Stimulated activated CD4-positive, alpha-beta T cell treated with anti-CD3 and anti-CD28 coated beads, Interleukin-2, amount 100 ng/mL, for 48 hours (primary cell): ENCODE measurements around the gene COL27A1.

Experiments used
- DNase-seq, 2 donors: peaks; one replicate each; pipeline ENCODE4 v3.0.0-alpha.2; 2020

Gene COL27A1

DNA sequence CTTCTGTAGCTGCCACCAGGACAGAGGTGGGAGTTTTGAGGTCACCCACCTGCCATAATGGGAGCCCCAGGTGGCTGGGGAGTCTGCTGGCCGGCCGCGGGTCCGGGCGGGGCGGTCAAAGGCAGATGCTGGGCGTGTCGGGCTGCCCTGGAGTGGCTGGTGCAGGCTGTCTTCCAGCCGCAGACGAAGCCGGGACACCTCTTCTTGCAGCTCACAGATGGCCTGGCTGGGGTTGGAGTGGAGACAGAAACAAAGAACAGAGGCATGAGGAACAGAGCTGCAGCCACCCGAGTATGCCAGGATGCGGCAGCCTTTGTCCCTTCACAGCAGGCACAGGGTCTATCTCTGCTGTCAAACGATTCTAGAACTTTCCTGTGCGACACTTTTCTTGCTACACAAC is 192.3 kb downstream of the COL27A1 start:
- no peak for DNase-seq

DNA sequence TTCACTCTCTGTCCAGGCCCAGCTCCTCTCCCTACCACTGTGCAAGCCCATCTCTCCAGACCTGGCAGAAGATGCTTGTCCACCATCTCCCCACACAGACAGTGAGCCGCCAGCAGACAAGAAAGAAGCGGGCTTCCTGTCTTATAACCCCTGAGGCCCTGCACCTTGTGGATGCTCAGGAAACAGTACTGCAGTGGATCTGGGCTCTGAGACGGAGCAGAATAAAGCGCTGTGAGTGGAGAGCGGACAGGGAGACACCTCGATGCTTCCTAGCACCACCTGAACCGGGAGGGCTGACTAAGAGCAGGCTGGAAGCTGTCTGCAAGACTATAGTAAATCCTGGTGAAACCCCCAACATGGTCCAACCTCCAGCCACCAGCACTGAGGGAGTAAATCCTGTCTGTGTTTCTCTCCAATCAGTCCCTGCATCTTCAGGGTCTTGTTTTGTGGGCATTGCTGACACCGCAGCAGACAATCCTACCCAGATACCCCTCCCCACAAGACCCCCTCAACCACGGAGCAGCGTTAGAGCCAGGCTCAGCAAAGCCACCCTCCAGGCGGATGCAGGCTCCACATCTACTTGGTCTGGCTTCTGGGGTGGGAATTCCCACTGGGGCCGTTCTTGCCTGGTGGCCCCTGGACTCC is 193.0 kb downstream of the COL27A1 start:
- DNase-seq: no peak

DNA sequence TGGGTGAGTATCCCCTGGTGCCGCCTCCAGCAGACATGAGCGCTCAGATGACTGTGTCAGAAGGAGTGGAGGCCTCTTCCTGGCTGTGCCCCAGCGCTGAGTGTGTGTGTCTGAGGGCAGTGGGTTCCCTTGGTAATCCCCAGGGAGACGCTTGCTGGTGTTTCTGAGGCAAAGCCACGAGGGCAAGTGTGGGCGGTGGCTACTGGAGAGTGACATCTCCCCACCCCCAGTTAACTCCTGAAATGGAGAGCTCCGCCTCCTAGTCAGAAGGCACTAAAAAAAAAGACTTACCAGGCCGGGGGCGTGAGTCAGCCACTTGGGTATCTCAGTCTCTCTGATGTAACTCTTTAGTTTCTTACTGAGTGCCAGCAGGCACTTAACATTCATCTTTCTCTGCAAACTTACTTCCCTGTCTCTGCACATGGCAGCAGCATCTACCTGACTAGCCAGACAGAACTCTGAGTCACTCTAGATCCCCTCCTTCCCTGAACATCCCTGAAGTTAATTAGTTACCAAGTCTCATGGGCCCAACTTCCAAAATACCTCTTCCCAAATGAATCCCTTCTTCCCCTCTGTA is 193.7 kb downstream of the COL27A1 start:
- peak; percentile 79 to 88 for DNase-seq

DNA sequence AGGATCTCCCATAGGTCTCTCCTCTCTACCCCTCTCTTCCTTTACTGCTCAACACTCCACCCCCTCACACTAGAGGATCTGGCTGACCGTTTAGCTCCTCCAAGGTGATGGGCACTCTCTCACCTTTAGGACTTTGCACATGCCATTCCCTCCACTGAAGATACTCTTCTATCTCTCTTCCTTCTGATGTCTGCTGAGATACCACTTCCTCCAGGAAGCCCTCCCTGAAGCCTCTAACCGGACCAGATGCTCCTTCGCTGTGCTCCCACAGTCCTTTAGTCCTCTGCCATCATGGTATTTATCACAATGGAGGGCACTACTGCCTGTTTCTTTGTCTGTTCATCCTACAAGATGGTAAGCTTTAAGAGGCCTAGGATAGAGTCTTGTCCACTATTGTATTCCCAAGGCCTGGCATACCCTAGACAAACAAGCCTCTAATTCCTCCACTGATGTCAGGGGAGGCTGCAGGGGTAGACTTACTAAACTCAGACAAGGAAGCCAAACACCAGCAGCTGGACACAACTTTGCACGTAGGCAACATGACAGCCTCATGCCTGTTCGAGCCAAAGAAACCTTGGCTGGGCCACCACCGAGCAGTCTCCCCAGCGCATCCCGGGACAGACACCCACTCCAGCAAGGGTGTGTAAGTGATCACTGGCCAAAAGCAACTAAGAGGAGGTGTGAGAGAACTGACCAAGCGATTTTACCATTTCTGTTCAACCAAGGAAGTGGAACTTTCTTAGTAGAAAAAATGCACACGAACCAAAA is 194.6 kb downstream of the COL27A1 start:
- no peak for DNase-seq

DNA sequence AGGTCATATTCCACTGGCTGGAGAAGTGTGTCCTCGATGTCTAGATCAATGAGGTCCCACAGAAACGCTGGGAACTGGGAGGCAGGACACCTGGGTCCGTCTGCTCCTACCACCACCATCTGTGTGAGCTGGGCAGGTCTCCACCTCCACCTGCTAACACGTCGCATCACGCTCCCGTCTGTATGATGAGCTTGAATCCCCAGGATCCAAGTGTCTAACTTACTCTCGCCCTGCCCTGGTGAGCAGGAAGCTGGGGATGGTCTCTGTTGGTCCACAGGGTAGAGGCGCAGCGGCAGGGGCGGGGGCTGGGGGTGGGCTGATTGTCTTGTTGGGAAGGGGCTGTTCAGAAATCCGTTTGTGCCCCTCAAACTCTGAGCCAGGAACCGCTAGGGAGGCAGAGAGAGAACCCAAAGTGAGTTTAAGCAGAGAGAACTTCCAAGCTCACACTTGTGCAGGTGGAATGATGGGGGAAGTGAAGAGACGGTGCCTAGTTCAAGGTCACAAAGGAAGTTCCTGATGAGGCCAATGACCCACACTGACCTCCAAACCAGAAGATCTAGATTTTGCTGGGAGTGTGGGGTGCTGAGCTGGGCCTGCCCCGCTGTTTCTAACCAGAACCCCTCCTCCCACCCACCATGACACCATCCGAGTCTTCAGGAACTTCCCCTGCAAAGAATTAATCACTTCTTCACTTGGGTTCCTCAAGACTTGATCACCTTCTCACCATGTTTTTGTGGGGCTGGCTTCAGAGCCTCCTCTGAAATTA is 195.5 kb downstream of the COL27A1 start:
- no peak for DNase-seq

DNA sequence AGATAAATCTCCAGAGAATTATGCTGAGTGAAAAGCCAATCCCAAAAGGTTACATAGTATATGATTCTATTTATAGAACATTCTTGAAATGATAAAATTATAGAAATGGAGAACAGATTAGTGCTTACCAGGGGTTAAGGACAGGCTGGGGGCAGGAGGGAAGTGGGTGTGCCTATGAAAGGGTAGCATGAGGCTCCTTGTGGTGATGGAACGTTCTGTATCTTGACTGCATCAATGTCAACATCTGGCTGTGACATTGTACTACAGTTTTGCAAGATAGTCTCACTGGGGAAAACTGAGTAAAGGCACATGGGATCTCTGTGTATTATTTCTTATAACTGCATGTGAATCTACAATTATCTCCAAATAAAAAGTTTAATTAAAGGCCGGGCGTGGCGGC is 196.6 kb downstream of the COL27A1 start:
- no peak for DNase-seq

DNA sequence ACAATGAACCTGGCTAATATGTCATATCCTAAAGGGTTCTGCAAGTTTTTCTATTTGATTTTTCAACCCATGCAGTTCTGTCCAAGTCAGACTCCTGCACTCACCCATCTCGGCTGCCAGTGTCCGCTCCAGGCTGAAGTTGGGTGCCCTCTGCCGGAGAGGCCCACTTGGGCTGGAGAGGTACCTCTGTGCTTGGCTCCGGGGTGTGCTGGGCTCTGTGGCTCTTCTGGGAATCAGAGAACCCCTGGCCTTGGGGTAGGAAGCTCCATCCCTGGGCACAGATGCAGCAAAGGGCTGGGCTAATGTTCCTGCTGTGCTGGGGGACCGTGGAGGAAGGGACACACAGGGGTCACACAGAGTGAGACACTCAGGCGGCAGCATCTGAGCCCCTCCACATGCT is 200.5 kb downstream of the COL27A1 start:
- DNase-seq: no peak

DNA sequence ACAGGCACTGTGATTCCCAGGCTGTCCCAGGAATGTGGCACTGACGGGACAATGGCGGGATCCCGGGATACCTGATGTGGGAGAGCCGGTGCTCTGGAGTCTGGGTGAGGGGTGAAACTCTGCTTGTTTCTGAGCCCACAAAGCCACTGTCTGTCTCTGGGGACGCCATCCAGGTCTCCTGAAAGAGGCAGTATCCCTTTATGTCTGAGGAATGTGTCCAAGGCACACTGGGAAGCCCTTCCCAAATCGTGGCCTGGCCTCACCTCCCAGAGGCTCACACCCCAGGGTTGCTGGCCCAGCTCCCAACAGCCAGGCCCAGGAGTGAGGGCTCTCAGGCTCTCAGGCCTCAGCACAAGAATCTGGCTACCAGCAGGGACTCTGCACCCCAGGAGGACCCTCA is 201.5 kb downstream of the COL27A1 start:
- no peak for DNase-seq

DNA sequence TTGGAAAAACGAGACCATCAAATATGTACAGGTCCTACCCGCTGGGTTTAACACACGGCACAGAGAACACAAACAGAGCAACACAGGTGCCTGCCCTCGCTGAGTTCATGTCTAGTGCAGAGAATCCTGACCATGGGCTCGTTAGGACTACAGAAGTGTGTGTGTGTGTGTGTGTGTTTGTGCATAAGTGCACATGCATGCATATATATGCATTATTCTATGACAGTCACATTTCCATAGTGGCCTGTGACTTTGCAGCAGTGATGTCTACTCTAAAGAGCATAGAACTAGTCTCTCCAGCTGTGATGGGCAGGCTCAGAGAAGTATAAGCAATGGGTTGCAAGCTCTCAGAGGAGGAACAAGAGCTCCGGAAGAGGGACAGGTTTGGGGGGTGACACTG is 202.0 kb downstream of the COL27A1 start:
- DNase-seq: no peak

DNA sequence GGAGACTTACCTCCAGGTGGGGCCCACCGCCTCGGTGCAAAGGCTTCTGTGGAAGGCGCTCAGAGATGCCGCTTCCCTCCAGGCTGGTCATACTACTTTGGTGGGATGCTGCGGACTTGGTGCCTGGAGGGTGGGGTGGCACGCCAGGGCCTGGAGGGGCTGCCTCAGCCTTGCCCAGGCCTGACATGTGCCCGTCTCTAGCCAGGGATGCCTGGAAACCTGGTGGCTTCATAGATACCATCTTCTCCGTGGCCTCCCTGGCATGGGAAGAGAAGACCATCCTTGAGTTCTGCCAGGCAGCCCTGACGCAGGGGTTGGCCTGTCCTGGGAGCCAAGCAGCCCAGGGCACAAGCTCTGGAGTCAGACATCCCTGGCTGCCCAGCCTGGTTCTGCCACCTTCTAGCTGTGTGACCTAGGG is 202.6 kb downstream of the COL27A1 start:
- DNase-seq: no peak

DNA sequence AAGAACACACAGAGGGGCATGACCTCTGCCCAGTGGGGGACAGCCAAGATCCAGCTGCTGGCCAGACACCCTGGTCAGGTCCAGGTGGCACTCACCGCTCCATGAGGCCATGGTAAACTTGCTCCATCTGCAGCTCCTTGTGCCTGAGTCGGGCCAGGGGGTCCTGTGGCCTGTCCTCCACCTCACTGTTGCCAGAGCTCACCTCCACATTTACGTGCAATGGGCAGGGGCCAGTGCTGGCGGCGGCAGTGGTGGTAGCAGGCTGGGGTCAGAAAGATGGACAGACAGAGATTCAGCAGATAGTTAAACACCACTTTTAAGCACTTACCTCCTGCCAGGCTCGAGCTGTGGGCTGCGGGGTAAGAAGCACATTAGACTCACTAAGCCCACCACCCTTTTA is 204.5 kb downstream of the COL27A1 start:
- no peak for DNase-seq

DNA sequence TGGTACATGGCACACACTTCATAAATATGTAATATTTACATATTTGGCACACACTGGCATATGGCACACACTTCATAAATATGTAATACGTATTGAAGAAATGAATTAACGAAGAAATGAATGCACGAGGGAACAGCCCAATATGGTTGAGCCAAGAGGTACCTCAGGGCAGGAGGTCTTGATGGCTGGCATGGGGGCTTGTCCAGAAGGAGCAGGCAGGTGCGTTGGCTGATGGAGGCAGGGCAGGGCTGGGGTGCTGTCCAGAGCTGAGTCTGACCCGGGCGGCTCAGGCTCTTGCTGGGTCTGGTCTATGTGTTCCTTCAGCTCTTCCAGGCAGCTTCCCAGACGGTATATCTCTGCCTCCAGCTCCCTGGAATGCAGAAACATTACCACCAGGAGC is 206.2 kb downstream of the COL27A1 start:
- no peak for DNase-seq
